HepG2 (cell line): ENCODE measurements around the gene C5. TPM values are rescaled to one million over a fixed set of nuclear protein-coding genes. Genes with fewer than 3 reads are reported as not detected.
A peak's percentile ranks its signal among the peaks of the same experiment; 100 is the strongest.

Experiments
- ATF4 ChIP-seq, 2 experiments: fragments of 450-650 bp in 1 of 2; sonication (generic) in 1 of 2; formaldehyde crosslinking; IDR thresholded peaks; 2 replicates each; pipeline versions ENCODE4 v1.5.0 to v1.8.0; 2020 to 2022; ENCODE audit warnings: mild to moderate bottlenecking in 1 of 2, missing genetic modification reagents in 1 of 2
- CREB1 ChIP-seq, 2 experiments: fragments of 450-650 bp in 1 of 2; IDR thresholded peaks; 2 replicates each; pipeline ENCODE4 v1.6.1; 2016 to 2017; ENCODE audit warnings: control low read depth in 1 of 2, mild to moderate bottlenecking in 1 of 2, missing compliant biosample characterization in 1 of 2, missing genetic modification characterization in 1 of 2
- CTCF ChIP-seq: sonication (generic); formaldehyde crosslinking; IDR thresholded peaks from 2 replicates; pipeline ENCODE4 v1.5.0; 2020; ENCODE audit warnings: mild to moderate bottlenecking, missing genetic modification reagents, moderate library complexity
- EHMT2 ChIP-seq: fragments of 200-600 bp; sonication (generic); IDR thresholded peaks from 2 replicates; pipeline ENCODE4 v1.7.0; 2017; ENCODE audit warnings: antibody characterized with exemption, low read depth, low read length, borderline replicate concordance
- MBD4 ChIP-seq: IDR thresholded peaks from 2 replicates; pipeline ENCODE4 v1.6.1; 2012; ENCODE audit warnings: low read length, inconsistent platforms, borderline replicate concordance
- MXI1 ChIP-seq: IDR thresholded peaks from 3 replicates; pipeline ENCODE4 v1.6.1; 2012; ENCODE audit warnings: low read depth, low read length, inconsistent platforms, borderline replicate concordance
- TBX3 ChIP-seq: fragments of 450-650 bp; IDR thresholded peaks from 2 replicates; pipeline ENCODE4 v1.6.1; 2017; ENCODE audit warnings: antibody characterized with exemption, mild to moderate bottlenecking, inconsistent platforms, borderline replicate concordance
- ZBTB39 ChIP-seq: sonication (generic); formaldehyde crosslinking; IDR thresholded peaks from 2 replicates; pipeline ENCODE4 v1.5.0; 2020; ENCODE audit warnings: missing genetic modification reagents
- ZMYM3 ChIP-seq: sonication (generic); formaldehyde crosslinking; IDR thresholded peaks from 2 replicates; pipeline ENCODE4 v1.5.1; 2020; ENCODE audit warnings: mild to moderate bottlenecking, missing genetic modification reagents
- ZNF503 ChIP-seq: sonication (generic); formaldehyde crosslinking; IDR thresholded peaks from 2 replicates; pipeline ENCODE4 v1.4.0; 2020; ENCODE audit warnings: missing genetic modification reagents
- ZNF761 ChIP-seq: sonication (generic); formaldehyde crosslinking; conservative IDR thresholded peaks from 2 replicates; pipeline ENCODE4 v1.4.0; 2020; ENCODE audit warnings: mild to moderate bottlenecking, missing genetic modification reagents
- polyA plus RNA-seq, 8 experiments: library from polyadenylated mRNA; depleted of rRNA in 3 of 8; stranded (reverse) in 7 of 8; unstranded in 1 of 8; fragments of >200 nt; fragmentation: Illumina TruSeq in 4 of 8; extraction: Trizol in 4 of 8; gene quantifications; 2 replicates each; pipeline versions ENCODE4 v1.2.1 to v1.2.3, GENCODE V29; 2011 to 2016; ENCODE audit warnings: low read depth in 4 of 8, missing spikeins in 1 of 8, mixed read lengths in 1 of 8; ENCODE audit not compliant: insufficient read depth in 1 of 8
- total RNA-seq, 5 experiments: library from RNA; depleted of rRNA; stranded (reverse); fragments of >200 nt; fragmentation: Illumina TruSeq; extraction: Trizol; gene quantifications; 2 replicates each; pipeline ENCODE4 v1.2.3, GENCODE V29; 2016; ENCODE audit warnings: low read depth in 1 of 5
- TF ChIP-seq, protein P1 (sequence below): sonication (generic); formaldehyde crosslinking; IDR thresholded peaks from 2 replicates; pipeline ENCODE4 v1.4.0; 2020; ENCODE audit warnings: missing genetic modification reagents
- TF ChIP-seq, protein P2 (sequence below): sonication (generic); formaldehyde crosslinking; IDR thresholded peaks from 2 replicates; pipeline ENCODE4 v1.9.0; 2022; ENCODE audit warnings: missing genetic modification reagents, mild to moderate bottlenecking, borderline replicate concordance

The C5 gene
- total and polyA plus RNA-seq, 2 of the 13 experiments (the other 11 are each of a cell fraction or from before 2014, with no cell fraction given), result 57.6 to 192 TPM

GRCh38 chr9:121074370-121075250 lies 24.5 kb upstream of the C5 start, which contains the start of gene CNTRL (continued):
- peak in 1 of 2 experiments; percentile 62; a peak in 2 of 4 replicates for TF ChIP-seq ATF4 (CRISPR knock-in tag; IDR thresholded peaks at IDR 0.05)
- peak; percentile 56; the same call in 1 of the 2 replicates for TF ChIP-seq ZMYM3 (CRISPR knock-in tag)
- peak; percentile 75; the same call in 1 of the 2 replicates for TF ChIP-seq ZNF503 (CRISPR knock-in tag)
- peak; percentile 20; the same call in 1 of the 2 replicates for TF ChIP-seq CTCF
- no peak for TF ChIP-seq EHMT2
- no peak for TF ChIP-seq TBX3
- no peak for TF ChIP-seq CREB1 (IDR thresholded peaks at IDR 0.05)
- TF ChIP-seq CREB1 (CRISPR knock-in tag; IDR thresholded peaks at IDR 0.05), result no peak
- TF ChIP-seq, protein P1, sequence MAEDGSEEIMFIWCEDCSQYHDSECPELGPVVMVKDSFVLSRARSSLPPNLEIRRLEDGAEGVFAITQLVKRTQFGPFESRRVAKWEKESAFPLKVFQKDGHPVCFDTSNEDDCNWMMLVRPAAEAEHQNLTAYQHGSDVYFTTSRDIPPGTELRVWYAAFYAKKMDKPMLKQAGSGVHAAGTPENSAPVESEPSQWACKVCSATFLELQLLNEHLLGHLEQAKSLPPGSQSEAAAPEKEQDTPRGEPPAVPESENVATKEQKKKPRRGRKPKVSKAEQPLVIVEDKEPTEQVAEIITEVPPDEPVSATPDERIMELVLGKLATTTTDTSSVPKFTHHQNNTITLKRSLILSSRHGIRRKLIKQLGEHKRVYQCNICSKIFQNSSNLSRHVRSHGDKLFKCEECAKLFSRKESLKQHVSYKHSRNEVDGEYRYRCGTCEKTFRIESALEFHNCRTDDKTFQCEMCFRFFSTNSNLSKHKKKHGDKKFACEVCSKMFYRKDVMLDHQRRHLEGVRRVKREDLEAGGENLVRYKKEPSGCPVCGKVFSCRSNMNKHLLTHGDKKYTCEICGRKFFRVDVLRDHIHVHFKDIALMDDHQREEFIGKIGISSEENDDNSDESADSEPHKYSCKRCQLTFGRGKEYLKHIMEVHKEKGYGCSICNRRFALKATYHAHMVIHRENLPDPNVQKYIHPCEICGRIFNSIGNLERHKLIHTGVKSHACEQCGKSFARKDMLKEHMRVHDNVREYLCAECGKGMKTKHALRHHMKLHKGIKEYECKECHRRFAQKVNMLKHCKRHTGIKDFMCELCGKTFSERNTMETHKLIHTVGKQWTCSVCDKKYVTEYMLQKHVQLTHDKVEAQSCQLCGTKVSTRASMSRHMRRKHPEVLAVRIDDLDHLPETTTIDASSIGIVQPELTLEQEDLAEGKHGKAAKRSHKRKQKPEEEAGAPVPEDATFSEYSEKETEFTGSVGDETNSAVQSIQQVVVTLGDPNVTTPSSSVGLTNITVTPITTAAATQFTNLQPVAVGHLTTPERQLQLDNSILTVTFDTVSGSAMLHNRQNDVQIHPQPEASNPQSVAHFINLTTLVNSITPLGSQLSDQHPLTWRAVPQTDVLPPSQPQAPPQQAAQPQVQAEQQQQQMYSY (CRISPR knock-in tag), result peak; percentile 72; the same call in 1 of the 2 replicates
- TF ChIP-seq ZBTB39, result peak; percentile 66; the same call in 1 of the 2 replicates
- peak; percentile 90; the same call in 2 of the 3 replicates for TF ChIP-seq MXI1
- no peak for TF ChIP-seq MBD4
- TF ChIP-seq, protein P2, sequence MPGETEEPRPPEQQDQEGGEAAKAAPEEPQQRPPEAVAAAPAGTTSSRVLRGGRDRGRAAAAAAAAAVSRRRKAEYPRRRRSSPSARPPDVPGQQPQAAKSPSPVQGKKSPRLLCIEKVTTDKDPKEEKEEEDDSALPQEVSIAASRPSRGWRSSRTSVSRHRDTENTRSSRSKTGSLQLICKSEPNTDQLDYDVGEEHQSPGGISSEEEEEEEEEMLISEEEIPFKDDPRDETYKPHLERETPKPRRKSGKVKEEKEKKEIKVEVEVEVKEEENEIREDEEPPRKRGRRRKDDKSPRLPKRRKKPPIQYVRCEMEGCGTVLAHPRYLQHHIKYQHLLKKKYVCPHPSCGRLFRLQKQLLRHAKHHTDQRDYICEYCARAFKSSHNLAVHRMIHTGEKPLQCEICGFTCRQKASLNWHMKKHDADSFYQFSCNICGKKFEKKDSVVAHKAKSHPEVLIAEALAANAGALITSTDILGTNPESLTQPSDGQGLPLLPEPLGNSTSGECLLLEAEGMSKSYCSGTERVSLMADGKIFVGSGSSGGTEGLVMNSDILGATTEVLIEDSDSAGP (CRISPR knock-in tag), result peak; percentile 94; the same call in 1 of the 2 replicates
- TF ChIP-seq ZNF761 (CRISPR knock-in tag), result peak; percentile 98
